Omental fat pad (tissue), 4 donors: Measurements from ENCODE around the gene KCNQ5. TPM values are rescaled to one million over a fixed set of nuclear protein-coding genes. Genes with fewer than 3 reads are reported as not detected.

Experiments used
- ATAC-seq: fragments of 150-250 bp; one replicate; pipeline ENCODE4 v1.9.1; 2016; ENCODE audit warnings: mild to moderate bottlenecking, moderate library complexity; ENCODE audit not compliant: low FRiP score
- DNase-seq: peaks from one replicate; pipeline ENCODE4 v3.0.0-alpha.2; 2019; ENCODE audit warnings: low spot score
- CTCF ChIP-seq, 3 donors: fragments of 450-650 bp; IDR thresholded peaks; one replicate each; pipeline ENCODE4 v1.5.1; 2016 to 2017; ENCODE audit warnings: antibody characterized with exemption in 3 of 3, mild to moderate bottlenecking in 3 of 3, moderate library complexity in 2 of 3
- total RNA-seq, 4 donors: library from RNA; depleted of rRNA; stranded (reverse); fragments of >200 nt; gene quantifications; one replicate each; pipeline ENCODE4 v1.1.0, GENCODE V29; 2016

Gene KCNQ5
- total RNA-seq, 4 donors from 2014 or later: 0.16 to 0.24 TPM; not detected in 2

- TF ChIP-seq CTCF (IDR thresholded peaks at IDR 0.05): no peak
Measured at GRCh38 chr6:73131706-73132105, 509.8 kb downstream of the KCNQ5 start.

GRCh38 chr6:73134588-73134987, 512.7 kb downstream of the KCNQ5 start:
- DNase-seq (no peak), ATAC-seq (no peak)
- TF ChIP-seq CTCF (IDR thresholded peaks at IDR 0.05): no peak

More at GRCh38 chr6:73131706-73132105, 509.8 kb downstream of the KCNQ5 start:
- ATAC-seq: no peak
- no peak for DNase-seq

GRCh38 chr6:73139681-73140383, 518.0 kb downstream of the KCNQ5 start:
- DNase-seq (no peak), ATAC-seq (no peak)
- no peak for TF ChIP-seq CTCF (IDR thresholded peaks at IDR 0.05)

- ATAC-seq (no peak), DNase-seq (no peak)
- no peak for TF ChIP-seq CTCF (IDR thresholded peaks at IDR 0.05)
Measured at GRCh38 chr6:73143551-73143950, 521.7 kb downstream of the KCNQ5 start.

- TF ChIP-seq CTCF (IDR thresholded peaks at IDR 0.05): no peak
- no peak for DNase-seq
- ATAC-seq: no peak
Measured at GRCh38 chr6:73144516-73144915, 522.7 kb downstream of the KCNQ5 start.

GRCh38 chr6:73145690-73146089, 523.8 kb downstream of the KCNQ5 start:
- no peak for TF ChIP-seq CTCF (IDR thresholded peaks at IDR 0.05)
- DNase-seq: no peak
- no peak for ATAC-seq

GRCh38 chr6:73151732-73152131, 529.9 kb downstream of the KCNQ5 start:
- no peak for TF ChIP-seq CTCF (IDR thresholded peaks at IDR 0.05)
- no peak for ATAC-seq
- no peak for DNase-seq
